GM12891 (cell line): ENCODE data around the gene SLC43A1.

ENCODE experiments used
- POLR2A ChIP-seq: IDR thresholded peaks from 2 replicates; pipeline ENCODE4 v1.6.1; 2011; ENCODE audit warnings: low read depth, low read length, control low read depth
- SPI1 ChIP-seq: IDR thresholded peaks from 2 replicates; pipeline ENCODE4 v1.6.1; 2011; ENCODE audit warnings: low read depth, low read length, control low read depth
- TAF1 ChIP-seq: IDR thresholded peaks from 2 replicates; pipeline ENCODE4 v1.6.1; 2011; ENCODE audit warnings: low read depth, low read length, control low read depth

- no peak for TF ChIP-seq SPI1
- TF ChIP-seq POLR2A = no peak
- no peak for TF ChIP-seq TAF1
Measured at GRCh38 chr11:57515332-57516060, at the start of gene SLC43A1.
